ENCODE data around the gene MELTF. TPM values are rescaled to one million over a fixed set of nuclear protein-coding genes. Genes with fewer than 3 reads are reported as not detected.

Gene MELTF
- total RNA-seq, 1 donor from 2014 or later: 5.2 TPM

DNA sequence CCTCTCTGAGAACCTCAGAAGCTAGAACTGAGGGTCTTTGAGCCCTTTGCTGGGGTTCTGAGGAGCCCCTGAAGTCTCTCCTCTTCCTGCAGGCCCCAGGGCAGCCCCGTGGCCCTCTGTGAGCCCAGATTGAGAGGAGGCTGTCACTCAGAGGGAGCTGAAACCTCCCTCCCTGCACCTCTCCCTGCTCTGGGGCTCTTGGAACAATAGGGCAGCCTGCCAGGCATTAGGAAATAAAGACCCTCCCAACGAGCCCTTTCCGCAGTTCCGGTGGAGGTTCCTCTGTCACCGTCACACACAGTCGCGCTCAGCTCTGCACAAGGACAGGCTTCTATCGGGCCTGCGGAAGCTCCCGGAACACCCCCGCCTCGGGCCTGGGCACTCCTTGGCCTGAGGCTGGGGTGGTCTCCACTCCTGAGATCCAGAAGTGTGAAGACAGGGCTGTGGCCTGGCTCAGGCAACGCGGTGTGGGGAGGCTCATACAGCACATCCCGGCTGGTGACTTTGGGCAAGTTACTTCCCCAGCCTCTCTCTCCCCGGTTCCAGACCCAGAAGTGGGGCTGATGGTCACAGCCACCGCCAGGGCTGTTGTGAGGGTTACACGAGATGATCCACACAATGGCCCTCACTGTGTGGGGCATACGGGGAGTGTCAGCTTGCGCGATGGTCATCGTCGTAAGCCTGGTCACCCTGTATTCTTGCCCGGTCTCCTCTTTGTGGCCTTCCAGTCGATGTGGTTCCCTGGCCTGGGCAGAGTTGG is 17.7 kb downstream of the MELTF start:
- no peaks in the 10 kb centered on the region for H3K9me3 Mint-ChIP-seq (ENCODE audit: low read depth)
- no peak for TF ChIP-seq CTCF (IDR thresholded peaks at IDR 0.05)
- no peaks in the 10 kb centered on the region for H3K27me3 Mint-ChIP-seq (ENCODE audit: low read depth)
- H3K4me1 Mint-ChIP-seq (ENCODE audit: low read depth): no peaks in the 10 kb centered on the region
- no peak for DNase-seq (ENCODE audit: low spot score)
- H3K36me3 Mint-ChIP-seq (ENCODE audit: low read depth): no peaks in the 10 kb centered on the region
- H3K4me3 Mint-ChIP-seq (ENCODE audit: unreplicated experiment): no peak overlapping the region
- no peak overlapping the region for H3K27ac Mint-ChIP-seq (ENCODE audit: unreplicated experiment)

DNA sequence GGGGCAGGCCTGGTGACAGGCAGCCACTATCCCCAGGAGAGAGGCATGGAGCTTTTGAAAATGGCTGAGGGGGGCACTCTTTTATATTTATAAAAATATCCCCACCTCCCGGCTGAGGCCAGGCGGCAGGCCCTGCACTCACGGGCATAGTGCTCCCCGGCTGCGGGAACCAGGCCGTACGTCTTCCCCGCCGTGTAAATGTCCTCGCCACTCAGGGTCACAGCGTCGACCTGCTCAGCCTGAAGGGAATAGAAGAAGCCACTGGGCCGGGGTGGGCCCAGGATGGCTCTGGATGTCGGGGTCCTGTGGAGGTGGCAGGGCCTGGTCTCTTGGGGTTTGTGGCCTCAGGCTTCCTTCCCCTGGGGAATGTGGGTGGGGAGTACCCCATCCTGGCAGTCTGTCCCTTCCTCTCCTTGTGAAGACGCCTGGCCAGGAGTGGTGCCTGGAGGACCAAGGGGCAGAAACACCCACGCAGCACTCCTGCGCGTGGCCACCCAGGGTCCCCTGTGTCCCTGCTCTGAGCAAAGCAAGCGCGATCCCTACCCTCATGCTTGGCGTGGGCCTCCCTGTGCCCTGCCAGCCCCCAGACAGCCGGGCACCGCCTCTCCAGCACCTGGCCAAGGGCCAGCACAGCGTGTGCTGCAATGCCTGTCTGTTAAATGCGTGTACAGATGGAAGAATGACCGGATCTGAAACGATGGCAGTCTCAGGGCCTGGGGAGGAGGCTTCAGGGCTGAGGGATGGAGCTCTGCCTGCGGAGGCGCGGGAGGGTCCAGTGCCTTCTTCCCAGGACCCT is 18.9 kb downstream of the MELTF start:
- no peak for DNase-seq (ENCODE audit: low spot score)
- no peak for TF ChIP-seq CTCF (IDR thresholded peaks at IDR 0.05)
- Mint-ChIP-seq H3K4me1 (ENCODE audit: low read depth) (no peaks in the 10 kb centered on the region), H3K9me3 (ENCODE audit: low read depth) (no peaks in the 10 kb centered on the region), H3K4me3 (ENCODE audit: unreplicated experiment) (no peak overlapping the region), H3K27me3 (ENCODE audit: low read depth) (no peaks in the 10 kb centered on the region), H3K36me3 (ENCODE audit: low read depth) (no peaks in the 10 kb centered on the region), H3K27ac (ENCODE audit: unreplicated experiment) (no peak overlapping the region)

DNA sequence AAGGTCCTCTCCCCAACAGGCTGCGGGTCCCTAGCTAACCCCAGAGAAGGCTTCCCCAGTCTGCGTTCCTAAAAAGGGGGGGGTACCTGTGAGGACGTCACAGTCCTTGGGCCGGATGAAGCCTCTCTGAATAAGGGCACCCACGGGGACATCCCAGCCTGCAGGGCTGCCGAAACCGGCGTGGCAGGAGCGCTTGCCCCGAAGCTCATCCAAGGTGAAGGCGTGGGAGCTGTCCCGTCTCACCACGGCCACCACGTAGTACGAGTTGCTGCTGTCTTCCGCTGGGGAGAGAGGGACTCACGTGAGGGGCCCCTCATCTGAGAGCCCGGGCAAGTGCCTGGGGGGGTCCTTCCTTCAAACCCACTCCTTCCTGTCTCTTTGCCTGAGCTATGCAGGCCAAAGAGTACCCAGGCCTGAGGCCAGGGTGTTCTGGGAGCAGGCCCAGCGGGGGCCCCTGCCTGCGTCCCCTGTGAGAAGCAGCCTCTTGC is 20.0 kb downstream of the MELTF start:
- H3K4me3 Mint-ChIP-seq (ENCODE audit: unreplicated experiment): no peak overlapping the region
- no peak overlapping the region for H3K27ac Mint-ChIP-seq (ENCODE audit: unreplicated experiment)
- DNase-seq (ENCODE audit: low spot score): no peak
- H3K36me3 Mint-ChIP-seq (ENCODE audit: low read depth): no peaks in the 10 kb centered on the region
- H3K9me3 Mint-ChIP-seq (ENCODE audit: low read depth): no peaks in the 10 kb centered on the region
- no peaks in the 10 kb centered on the region for H3K27me3 Mint-ChIP-seq (ENCODE audit: low read depth)
- TF ChIP-seq CTCF (IDR thresholded peaks at IDR 0.05): no peak
- peaks cover under 1% of the 10 kb centered on the region for H3K4me1 Mint-ChIP-seq (ENCODE audit: low read depth)

DNA sequence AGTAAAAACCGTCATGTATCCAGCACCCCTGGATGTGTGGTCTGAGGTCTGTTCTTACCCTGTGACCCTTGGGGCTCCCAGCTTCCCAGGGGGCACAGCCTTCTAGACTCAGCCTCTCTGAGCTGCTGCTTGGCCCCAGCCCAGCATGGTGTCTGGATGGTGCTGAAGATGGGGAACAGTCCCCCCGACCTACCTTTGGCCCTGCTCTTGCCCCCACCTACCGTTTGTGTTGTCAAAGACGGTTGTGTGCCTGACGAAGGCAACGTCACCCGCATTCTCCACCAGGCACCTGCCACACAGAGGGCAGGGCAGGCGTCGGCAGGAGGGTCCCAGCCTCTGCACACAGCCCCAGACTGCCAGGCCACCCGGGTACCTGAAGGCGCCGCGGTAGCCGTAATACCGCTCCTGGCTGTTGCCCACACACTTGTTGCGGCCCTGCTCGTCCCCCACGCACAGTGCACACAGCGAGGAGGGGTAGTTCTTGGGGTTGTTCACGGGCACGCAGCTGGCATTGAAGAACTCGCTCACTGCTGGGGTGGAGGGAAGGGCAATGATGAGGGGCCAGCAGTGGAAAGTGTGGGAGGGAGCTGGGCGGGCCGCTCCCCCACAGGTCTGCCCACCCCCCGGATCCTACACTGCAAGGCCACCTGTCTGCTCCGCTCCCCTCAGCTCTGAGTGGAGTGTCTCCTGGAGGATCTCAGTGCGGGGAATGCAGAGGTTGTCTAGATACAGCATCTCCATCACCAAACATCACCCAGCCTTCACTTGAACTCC is 21.0 kb downstream of the MELTF start:
- H3K27me3 Mint-ChIP-seq (ENCODE audit: low read depth): no peaks in the 10 kb centered on the region
- peak; percentile 78 for DNase-seq (ENCODE audit: low spot score)
- no peaks in the 10 kb centered on the region for H3K36me3 Mint-ChIP-seq (ENCODE audit: low read depth)
- no peak for TF ChIP-seq CTCF (IDR thresholded peaks at IDR 0.05)
- no peak overlapping the region for H3K4me3 Mint-ChIP-seq (ENCODE audit: unreplicated experiment)
- H3K9me3 Mint-ChIP-seq (ENCODE audit: low read depth): no peaks in the 10 kb centered on the region
- H3K27ac Mint-ChIP-seq (ENCODE audit: unreplicated experiment): no peak overlapping the region
- peaks cover 8% of the 10 kb centered on the region for H3K4me1 Mint-ChIP-seq (ENCODE audit: low read depth)

- H3K4me1 Mint-ChIP-seq (ENCODE audit: low read depth): peaks cover 8% of the 10 kb centered on the region
- H3K4me3 Mint-ChIP-seq (ENCODE audit: unreplicated experiment): no peak overlapping the region
- H3K36me3 Mint-ChIP-seq (ENCODE audit: low read depth): no peaks in the 10 kb centered on the region
- H3K9me3 Mint-ChIP-seq (ENCODE audit: low read depth): no peaks in the 10 kb centered on the region
- DNase-seq (ENCODE audit: low spot score): peak; percentile 46
- no peaks in the 10 kb centered on the region for H3K27me3 Mint-ChIP-seq (ENCODE audit: low read depth)
- no peak overlapping the region for H3K27ac Mint-ChIP-seq (ENCODE audit: unreplicated experiment)
- TF ChIP-seq CTCF (IDR thresholded peaks at IDR 0.05): no peak
Observed at GRCh38 chr3:197007953-197008352, 21.7 kb downstream of the MELTF start.
